GM18502 (cell line): ENCODE measurements around the gene IL6R.

Experiments used
- ATAC-seq: cut with Tn5 transposase; IDR thresholded peaks from one replicate; pipeline ENCODE4 v1.9.1; 2021; ENCODE audit warnings: mild to moderate bottlenecking; ENCODE audit not compliant: unreplicated experiment, poor library complexity

IL6R gene

GRCh38 chr1:154443274-154444013 lies 38.3 kb downstream of the IL6R start:
- no peak for ATAC-seq

GRCh38 chr1:154445040-154445472 lies 39.9 kb downstream of the IL6R start:
- peak; percentile 60 for ATAC-seq

GRCh38 chr1:154446292-154446691 lies 41.1 kb downstream of the IL6R start:
- no peak for ATAC-seq

- ATAC-seq: no peak
Observed at GRCh38 chr1:154446789-154447188, 41.6 kb downstream of the IL6R start.

GRCh38 chr1:154448331-154448811 lies 43.2 kb downstream of the IL6R start:
- no peak for ATAC-seq

- ATAC-seq: no peak
Observed at GRCh38 chr1:154453161-154453560, 48.0 kb downstream of the IL6R start.

GRCh38 chr1:154453574-154454352 lies 48.6 kb downstream of the IL6R start:
- ATAC-seq: no peak

GRCh38 chr1:154454386-154455120 lies 49.4 kb downstream of the IL6R start:
- ATAC-seq: no peak

- no peak for ATAC-seq
Observed at GRCh38 chr1:154456631-154457030, 51.5 kb downstream of the IL6R start.

GRCh38 chr1:154459080-154459479 lies 53.9 kb downstream of the IL6R start:
- ATAC-seq: no peak

GRCh38 chr1:154460695-154461260 lies 55.6 kb downstream of the IL6R start:
- ATAC-seq: no peak

- ATAC-seq: no peak
Observed at GRCh38 chr1:154463512-154463990, 58.4 kb downstream of the IL6R start.

- ATAC-seq: no peak
Observed at GRCh38 chr1:154465621-154466195, 60.6 kb downstream of the IL6R start.

- ATAC-seq: no peak
Observed at GRCh38 chr1:154466206-154466605, 61.1 kb downstream of the IL6R start.

GRCh38 chr1:154466921-154467417 lies 61.8 kb downstream of the IL6R start:
- no peak for ATAC-seq

GRCh38 chr1:154467434-154468102 lies 62.4 kb downstream of the IL6R start:
- no peak for ATAC-seq

- ATAC-seq: no peak
Observed at GRCh38 chr1:154468535-154469250, 63.5 kb downstream of the IL6R start.

GRCh38 chr1:154469844-154470560 lies 64.9 kb downstream of the IL6R start:
- no peak for ATAC-seq
